Vagina (tissue), 2 donors: ENCODE results near the gene TRIM47. TPM values are rescaled to one million over a fixed set of nuclear protein-coding genes. Genes with fewer than 3 reads are reported as not detected.

ENCODE experiments used
- DNase-seq, 2 donors: peaks; one replicate each; pipeline ENCODE4 v3.0.0-alpha.2; 2017; ENCODE audit errors: extremely low spot score in 2 of 2
- H3K27ac ChIP-seq: fragments of 200-600 bp; sonication (generic); one replicate; pipeline ENCODE4 v1.5.1; 2019
- H3K27me3 ChIP-seq: fragments of 200-600 bp; sonication (generic); one replicate; pipeline ENCODE4 v1.5.1; 2019
- H3K36me3 ChIP-seq, 2 donors: fragments of 200-600 bp; sonication (generic); one replicate each; pipeline ENCODE4 v1.5.1; 2017 to 2019
- H3K4me1 ChIP-seq: fragments of 200-600 bp; sonication (generic); one replicate; pipeline ENCODE4 v1.5.1; 2019
- H3K4me3 ChIP-seq, 2 donors: fragments of 200-600 bp; sonication (generic); 1 replicate in 1 of 2; 2 replicates in 1 of 2; pipeline ENCODE4 v1.5.1; 2016 to 2019
- H3K9me3 ChIP-seq: fragments of 200-600 bp; sonication (generic); one replicate; pipeline ENCODE4 v1.5.1; 2019
- POLR2A ChIP-seq, 2 donors: fragments of 450-650 bp; IDR thresholded peaks; one replicate each; pipeline ENCODE4 v1.6.1; 2017; ENCODE audit warnings: antibody characterized with exemption in 2 of 2, mild to moderate bottlenecking in 2 of 2, moderate library complexity in 2 of 2
- POLR2AphosphoS5 ChIP-seq, 2 donors: sonication (generic); formaldehyde crosslinking; IDR thresholded peaks; one replicate each; pipeline ENCODE4 v1.9.0; 2017; ENCODE audit warnings: antibody characterized with exemption in 2 of 2, mild to moderate bottlenecking in 2 of 2, low read depth in 1 of 2; ENCODE audit not compliant: insufficient read depth in 1 of 2
- intact Hi-C: fragments of 100-400 bp; cut with DNase I; formaldehyde crosslinking; loops from one replicate; pipeline ENCODE4 v1.15.1; 2023
- total RNA-seq: library from RNA; depleted of rRNA; stranded (reverse); fragments of >200 nt; gene quantifications from one replicate; pipeline ENCODE4 v1.2.3, GENCODE V29; 2016
- TF ChIP-seq, protein P1 (sequence below), 3 experiments: fragments of 450-650 bp in 2 of 3; fragments of 200-600 bp in 1 of 3; sonication (generic) in 1 of 3; IDR thresholded peaks; one replicate each; pipeline ENCODE4 v1.5.1; 2017 to 2019; ENCODE audit warnings: antibody characterized with exemption in 3 of 3, mild to moderate bottlenecking in 2 of 3, moderate library complexity in 2 of 3

Gene TRIM47
- total RNA-seq, 1 donor from 2014 or later = 63.3 TPM

- H3K27ac ChIP-seq = no peak overlapping the region
- TF ChIP-seq, protein P1, sequence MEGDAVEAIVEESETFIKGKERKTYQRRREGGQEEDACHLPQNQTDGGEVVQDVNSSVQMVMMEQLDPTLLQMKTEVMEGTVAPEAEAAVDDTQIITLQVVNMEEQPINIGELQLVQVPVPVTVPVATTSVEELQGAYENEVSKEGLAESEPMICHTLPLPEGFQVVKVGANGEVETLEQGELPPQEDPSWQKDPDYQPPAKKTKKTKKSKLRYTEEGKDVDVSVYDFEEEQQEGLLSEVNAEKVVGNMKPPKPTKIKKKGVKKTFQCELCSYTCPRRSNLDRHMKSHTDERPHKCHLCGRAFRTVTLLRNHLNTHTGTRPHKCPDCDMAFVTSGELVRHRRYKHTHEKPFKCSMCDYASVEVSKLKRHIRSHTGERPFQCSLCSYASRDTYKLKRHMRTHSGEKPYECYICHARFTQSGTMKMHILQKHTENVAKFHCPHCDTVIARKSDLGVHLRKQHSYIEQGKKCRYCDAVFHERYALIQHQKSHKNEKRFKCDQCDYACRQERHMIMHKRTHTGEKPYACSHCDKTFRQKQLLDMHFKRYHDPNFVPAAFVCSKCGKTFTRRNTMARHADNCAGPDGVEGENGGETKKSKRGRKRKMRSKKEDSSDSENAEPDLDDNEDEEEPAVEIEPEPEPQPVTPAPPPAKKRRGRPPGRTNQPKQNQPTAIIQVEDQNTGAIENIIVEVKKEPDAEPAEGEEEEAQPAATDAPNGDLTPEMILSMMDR (IDR thresholded peaks at IDR 0.05) = no peak
- TF ChIP-seq POLR2A (IDR thresholded peaks at IDR 0.05) (no peak), POLR2AphosphoS5 (IDR thresholded peaks at IDR 0.05; ENCODE audit: insufficient read depth in 1 of 2, low read depth in 1 of 2) (no peak)
- DNase-seq = no peak
- H3K4me1 ChIP-seq = peaks cover 68% of the 10 kb centered on the region
- H3K36me3 ChIP-seq = peaks cover 8 to 59% of the 10 kb centered on the region in 2 donors
- H3K27me3 ChIP-seq = no peaks in the 10 kb centered on the region
- intact Hi-C loops = no loop called here
- no peaks in the 10 kb centered on the region for H3K9me3 ChIP-seq
- no peak overlapping the region for H3K4me3 ChIP-seq
Observed at GRCh38 chr17:75850928-75851692, 27.3 kb downstream of the TRIM47 start.

DNA sequence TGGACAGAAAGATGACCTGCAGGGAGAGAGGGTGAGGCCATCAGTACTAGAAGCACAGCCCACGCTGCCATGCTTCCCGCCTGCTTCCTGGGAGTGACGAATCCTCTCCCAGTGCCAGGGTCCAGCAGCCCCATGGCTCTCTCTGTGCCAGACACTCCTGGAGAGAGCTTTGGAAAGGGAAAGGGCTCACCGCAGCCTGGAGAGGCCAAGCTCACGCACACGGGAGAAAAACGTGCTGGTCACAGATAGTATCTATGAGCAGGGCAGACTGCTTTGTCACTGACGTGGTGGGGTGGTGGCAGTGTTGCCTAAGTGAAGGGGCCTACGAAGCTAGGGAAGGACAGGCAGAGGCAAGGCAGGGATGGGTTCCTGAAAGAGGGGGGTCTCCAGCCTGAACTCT lies 28.7 kb downstream of the TRIM47 start:
- Histone ChIP-seq H3K9me3 (no peaks in the 10 kb centered on the region), H3K4me1 (peaks cover 80% of the 10 kb centered on the region), H3K4me3 (no peak overlapping the region), H3K27ac (no peak overlapping the region), H3K27me3 (no peaks in the 10 kb centered on the region), H3K36me3 (peaks cover 8 to 60% of the 10 kb centered on the region in 2 donors)
- TF ChIP-seq POLR2AphosphoS5 (IDR thresholded peaks at IDR 0.05; ENCODE audit: insufficient read depth in 1 of 2, low read depth in 1 of 2) (no peak), POLR2A (IDR thresholded peaks at IDR 0.05) (no peak)
- TF ChIP-seq, protein P1 (IDR thresholded peaks at IDR 0.05) = no peak
- intact Hi-C loops = loop anchor here (5.0 kb wide), 2 partner anchors 43 to 72 kb away; a partner anchor contains a TSS
- no peak for DNase-seq

GRCh38 chr17:75849279-75849646 lies 29.1 kb downstream of the TRIM47 start:
- TF ChIP-seq POLR2AphosphoS5 (IDR thresholded peaks at IDR 0.05; ENCODE audit: insufficient read depth in 1 of 2, low read depth in 1 of 2) = no peak
- TF ChIP-seq, protein P1 (IDR thresholded peaks at IDR 0.05) = no peak
- no peak for TF ChIP-seq POLR2A (IDR thresholded peaks at IDR 0.05)
- intact Hi-C loops = loop anchor here (5.0 kb wide), 2 partner anchors 43 to 72 kb away; a partner anchor contains a TSS
- Histone ChIP-seq H3K27me3 (no peaks in the 10 kb centered on the region), H3K9me3 (no peaks in the 10 kb centered on the region), H3K4me3 (no peak overlapping the region), H3K27ac (peak overlapping the region; percentile 12), H3K4me1 (peaks cover 80% of the 10 kb centered on the region), H3K36me3 (peaks cover 8 to 60% of the 10 kb centered on the region in 2 donors)
- DNase-seq = no peak

DNA sequence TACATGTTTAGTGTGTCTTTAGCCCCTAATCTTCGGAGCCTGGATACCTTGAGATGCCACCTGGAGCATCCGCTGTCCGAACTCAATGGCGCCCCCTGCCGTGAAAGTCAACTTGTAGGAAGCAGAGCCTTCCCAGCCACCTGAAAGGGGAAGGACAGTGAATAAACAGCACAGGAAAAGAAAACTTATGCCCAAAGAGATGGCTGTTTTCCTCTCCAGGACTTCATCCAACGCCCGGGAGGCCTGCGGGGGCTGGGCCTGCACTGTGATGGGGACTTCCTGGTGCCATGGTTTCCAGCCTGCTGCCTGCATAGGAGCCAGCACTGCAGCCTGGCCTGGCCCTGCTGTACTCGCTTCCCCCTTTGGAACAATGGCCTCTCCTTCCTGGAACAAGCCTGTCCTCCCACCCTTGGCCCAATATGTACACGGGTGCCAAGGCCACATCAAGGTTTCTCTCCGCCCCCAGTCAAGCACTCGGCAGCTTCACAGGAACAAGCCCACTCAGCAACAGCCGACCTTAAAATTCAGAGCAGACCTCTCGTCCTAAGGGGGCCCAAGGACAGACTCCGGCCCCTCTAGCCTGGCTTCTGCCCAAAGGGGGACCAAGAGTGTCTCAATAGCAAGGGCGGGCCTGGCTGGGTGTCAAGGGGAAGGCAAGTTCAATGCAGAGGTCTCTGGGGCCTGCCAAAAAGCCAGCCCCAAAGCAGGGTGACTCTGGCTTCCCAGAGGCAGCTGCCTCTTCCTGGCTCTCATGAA lies 29.7 kb downstream of the TRIM47 start:
- no peak for TF ChIP-seq POLR2A (IDR thresholded peaks at IDR 0.05)
- peak; percentile 57 to 70 for TF ChIP-seq POLR2AphosphoS5 (IDR thresholded peaks at IDR 0.05; ENCODE audit: insufficient read depth in 1 of 2, low read depth in 1 of 2)
- TF ChIP-seq, protein P1 (IDR thresholded peaks at IDR 0.05) = peak; percentile 11 to 45 (median 15)
- Histone ChIP-seq H3K4me3 (no peak overlapping the region), H3K4me1 (peaks cover 76% of the 10 kb centered on the region), H3K27ac (peak overlapping the region; percentile 12), H3K9me3 (no peaks in the 10 kb centered on the region), H3K36me3 (peaks cover 8 to 60% of the 10 kb centered on the region in 2 donors), H3K27me3 (no peaks in the 10 kb centered on the region)
- intact Hi-C loops = loop anchor here (5.0 kb wide), 2 partner anchors 44 to 71 kb away; a partner anchor contains a TSS
- DNase-seq = no peak
